HG03159 (cell line): ENCODE measurements around the gene COL4A3.
"Not testable (repeated sequence)": the region's sequence is repeated elsewhere in the genome, so short reads cannot be mapped to it uniquely, and the experiment has no call there.

Source experiments
- ATAC-seq: cut with Tn5 transposase; IDR thresholded peaks from one replicate; pipeline ENCODE4 v1.9.1; 2021; ENCODE audit warnings: mild to moderate bottlenecking, moderate library complexity; ENCODE audit not compliant: unreplicated experiment

COL4A3 gene

DNA sequence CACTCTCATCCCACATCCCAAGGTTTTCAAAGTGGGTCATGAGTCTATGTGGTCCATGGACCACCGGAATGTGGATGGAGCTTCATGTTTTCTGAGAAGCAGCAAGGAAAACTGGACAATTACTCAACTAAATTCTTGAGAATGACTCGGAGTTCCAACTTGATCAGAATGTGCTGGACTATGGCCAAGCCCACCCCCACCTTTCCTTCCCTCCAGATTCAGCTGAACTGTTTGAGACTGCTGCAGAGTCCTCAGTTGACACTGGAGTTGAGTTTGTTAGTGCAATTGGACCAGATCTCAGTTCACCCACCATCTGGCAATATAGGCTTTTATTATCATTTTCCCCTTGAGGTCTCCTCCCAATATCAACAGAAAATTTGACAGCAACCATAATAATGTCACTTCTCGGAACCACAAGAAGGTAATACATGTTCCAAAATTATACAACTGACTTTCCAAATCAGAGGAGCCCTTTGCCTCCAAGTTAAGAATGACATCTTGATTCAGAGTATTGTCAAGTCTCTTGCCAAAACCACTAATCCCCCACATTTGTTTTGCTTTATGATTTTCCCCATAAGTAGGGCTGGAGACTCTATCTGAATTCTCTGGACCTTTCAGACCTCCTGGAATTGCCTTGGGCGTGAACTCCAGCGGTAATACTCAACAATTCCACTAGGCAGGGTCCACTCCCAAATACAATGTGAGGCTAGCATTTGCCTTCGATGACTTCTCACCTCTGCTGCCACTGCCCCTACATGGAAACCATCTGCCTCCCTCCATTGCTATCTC, 9.2 kb upstream of the COL4A3 start:
- ATAC-seq, result no peak

DNA sequence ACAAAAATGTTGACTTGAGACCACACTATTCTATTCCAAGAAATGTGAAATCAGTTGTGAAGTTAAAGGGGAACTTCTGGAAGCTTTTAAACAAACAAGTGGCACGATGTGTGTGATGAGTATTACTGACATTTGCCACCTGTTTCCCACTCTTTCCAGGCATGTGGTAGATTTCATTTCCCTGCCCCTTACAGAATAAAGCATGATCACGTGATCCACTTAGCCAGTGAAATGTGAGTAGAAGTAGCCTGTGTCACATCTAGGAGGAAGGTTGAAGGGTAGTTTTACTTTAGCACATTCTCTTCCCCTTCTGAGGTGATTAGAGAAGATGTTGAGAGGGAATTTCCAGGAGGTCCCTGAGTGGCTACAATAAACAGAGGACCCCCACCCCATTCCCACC, 4.3 kb upstream of the COL4A3 start:
- ATAC-seq, result no peak

DNA sequence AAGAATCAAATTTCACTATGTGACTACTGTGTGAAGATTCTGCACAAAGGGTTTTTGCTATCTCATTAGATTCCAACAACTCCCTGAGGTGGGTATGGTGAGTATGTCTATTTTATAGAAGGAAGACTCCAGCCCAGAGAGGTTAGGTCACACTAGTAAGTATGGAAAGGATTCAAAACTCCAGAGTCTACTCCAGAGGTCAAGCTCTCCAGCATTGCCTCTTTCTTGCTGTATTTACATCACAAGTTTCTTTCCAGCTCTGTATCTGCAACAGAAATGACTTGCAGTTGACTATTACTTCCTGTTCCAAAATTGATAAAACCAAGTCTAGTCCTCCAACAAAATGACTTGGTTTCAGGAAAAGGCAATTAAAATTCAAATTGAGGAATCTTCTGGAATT, 2.5 kb upstream of the COL4A3 start:
- ATAC-seq, result no peak

DNA sequence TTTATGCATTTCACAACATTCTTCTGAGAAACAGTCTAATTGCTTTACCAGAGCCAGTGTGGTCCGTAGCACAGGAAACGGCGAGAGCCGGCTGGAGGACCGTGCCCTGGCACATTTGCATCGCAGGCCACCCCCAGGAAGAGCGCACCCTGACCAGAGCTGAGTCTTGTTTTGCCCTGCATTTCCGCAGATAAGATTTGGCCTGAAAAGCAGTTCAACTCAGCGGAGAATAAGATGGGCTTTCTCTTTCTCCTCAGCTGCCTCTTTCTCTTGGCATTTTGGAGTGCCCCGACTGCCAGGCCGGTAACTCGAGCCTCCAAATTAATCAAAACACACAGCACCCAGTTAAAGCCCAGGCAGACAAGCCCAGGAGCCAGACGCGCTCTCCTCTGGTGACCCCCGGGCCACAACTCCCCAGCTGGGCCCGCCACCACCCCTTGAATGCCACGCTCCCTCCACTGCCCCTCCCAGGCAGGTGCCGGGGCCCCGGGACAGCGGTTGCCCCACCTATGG, 883 bp upstream of the COL4A3 start:
- peak; percentile 65 for ATAC-seq

DNA sequence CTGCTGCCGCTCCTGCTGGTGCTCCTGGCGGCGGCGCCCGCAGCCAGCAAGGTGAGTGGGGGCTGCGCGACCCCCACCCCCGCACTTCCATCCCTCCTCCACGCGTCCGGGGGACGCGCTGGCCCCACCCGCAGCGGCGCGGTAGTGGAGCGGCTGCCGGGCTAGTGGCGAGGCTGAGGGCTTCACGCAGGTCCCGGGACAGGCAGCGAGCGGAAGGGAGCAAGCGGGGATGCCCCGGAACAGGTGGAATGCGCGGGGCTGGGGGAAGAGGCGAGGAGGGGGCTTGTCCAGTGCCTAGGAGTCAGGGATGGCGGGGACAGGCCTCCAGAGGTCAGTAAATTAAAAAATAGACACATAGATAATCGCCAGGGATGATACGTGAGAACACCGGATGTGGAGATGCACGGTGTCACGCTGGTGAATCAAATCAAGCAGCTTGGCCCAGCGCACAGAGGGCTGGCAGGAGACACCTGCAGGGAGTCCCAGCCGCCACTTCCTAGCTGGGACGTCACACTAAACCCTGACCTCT, 403 bp downstream of the COL4A3 start:
- peak; percentile 69 for ATAC-seq

DNA sequence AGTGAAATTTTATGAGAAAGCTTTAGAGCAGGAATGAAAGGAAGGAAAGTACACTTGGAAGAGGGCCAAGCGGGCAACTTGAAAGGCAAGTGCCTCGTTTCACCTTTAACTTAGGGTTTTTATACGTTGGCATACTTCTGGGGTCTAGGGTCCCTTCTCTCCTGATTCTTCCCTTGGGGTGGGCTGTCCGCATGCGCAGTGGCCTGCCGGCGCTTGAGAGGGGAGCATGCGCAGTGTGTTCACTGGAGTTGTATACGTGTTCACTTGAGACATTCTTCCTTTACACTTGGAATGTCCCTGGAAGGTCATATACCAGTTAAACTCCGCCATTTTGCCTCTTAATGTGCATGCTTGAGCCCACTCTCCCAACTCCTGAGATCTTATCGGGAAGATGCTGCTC, 7.4 kb downstream of the COL4A3 start:
- not testable (repeated sequence) for ATAC-seq

DNA sequence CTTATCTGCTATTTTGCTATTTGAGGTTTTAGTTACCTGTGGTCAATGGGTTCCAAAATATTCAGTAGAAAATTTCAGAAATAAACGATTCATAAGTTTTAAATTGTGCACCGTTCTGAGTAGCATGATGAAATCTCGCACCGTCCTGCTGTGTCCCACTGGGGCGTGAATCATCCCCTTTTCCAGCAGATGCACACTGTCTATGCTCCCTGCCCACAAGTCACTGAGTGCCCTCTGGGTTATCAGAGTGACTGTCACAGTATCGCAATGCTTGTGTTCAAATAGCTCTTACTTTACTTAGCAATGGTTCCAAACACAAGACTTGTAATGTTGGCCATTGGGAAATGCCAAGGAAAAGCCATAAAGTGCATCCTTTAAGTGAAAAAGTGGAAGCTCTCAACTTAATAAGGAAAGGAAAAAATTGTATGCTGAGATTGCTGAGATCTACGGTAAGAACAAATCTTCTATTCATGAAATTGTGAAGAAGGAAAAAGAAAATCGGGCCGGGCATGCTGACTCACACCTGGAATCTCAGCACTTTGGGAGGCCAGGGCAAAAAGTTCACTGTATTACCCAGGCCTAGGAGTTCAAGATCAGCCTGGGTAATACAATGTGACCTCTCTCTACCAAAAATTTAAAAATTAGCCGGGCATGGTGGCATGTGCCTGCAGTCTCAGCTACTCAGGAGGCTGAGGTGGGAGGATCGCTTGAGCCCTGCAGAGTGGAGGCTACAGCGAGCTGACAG, 13.3 kb downstream of the COL4A3 start:
- no peak for ATAC-seq

DNA sequence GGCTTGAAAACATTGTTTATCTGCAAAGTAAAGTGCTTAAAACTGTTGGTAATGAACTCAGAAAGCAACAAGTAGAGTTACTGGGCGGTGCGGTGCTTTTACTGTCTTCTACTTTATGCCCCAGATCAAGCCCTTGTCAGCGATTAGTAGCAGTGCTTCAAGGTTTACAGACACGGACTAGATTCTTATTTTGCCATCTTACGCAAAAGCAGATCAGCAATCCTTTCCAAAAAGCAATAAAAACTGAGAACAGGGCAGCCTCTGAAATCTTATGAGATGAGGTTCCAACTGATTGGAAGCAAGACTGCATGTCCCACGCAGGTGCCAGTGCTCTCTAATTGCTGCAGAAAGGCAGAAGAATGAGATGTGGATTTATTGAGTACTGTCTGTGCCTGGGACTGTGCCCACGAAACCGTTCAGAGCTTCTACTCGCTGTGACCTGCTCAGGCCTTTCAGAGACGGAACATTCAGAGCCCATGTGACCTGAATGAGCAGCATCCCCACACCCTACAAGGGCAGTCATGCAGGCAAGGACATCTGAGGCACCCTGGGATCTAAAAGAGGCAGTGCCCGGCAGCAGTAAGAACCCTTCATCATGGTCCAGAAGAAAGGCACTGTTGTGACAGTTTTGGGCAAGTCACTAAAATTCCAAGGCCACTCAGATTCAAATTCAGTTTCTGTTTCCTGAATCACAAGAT, 15.7 kb downstream of the COL4A3 start:
- ATAC-seq, result no peak

DNA sequence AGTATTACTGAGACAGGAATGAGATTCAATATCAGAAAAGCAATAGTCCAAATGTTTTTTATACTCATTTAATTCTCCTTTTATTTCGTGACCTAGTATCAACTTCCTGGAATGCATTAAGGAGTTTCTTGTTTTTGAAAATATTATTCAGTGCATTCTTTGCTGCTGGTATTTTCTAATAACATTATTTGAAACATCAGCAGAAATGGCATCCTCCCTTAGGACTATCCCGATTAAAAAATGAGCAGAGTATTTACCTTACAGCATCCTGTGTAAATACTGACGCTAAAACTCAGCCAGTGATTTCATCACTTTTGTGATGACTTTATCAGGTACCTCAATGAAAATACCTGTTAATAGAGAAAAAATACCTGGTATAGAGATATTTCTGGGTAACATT, 16.3 kb downstream of the COL4A3 start:
- ATAC-seq, result no peak

DNA sequence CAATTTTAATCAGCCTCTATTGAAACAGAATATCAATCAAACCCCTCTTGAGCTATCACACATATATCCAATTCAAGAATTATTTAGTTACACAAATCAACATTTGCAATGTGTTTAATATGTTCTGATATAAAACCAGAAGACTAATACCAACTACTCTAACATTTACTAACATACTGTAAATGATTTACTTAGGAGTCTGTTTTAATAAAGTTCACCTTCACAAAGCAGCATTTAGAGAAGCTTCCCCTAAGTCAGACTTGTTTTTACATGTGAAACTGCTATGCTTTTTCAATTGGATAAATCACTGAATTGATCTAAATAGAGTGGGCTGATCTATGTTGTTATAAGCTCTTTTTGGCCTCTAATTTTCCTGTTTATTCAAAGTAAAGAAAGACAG, 18.3 kb downstream of the COL4A3 start:
- no peak for ATAC-seq

DNA sequence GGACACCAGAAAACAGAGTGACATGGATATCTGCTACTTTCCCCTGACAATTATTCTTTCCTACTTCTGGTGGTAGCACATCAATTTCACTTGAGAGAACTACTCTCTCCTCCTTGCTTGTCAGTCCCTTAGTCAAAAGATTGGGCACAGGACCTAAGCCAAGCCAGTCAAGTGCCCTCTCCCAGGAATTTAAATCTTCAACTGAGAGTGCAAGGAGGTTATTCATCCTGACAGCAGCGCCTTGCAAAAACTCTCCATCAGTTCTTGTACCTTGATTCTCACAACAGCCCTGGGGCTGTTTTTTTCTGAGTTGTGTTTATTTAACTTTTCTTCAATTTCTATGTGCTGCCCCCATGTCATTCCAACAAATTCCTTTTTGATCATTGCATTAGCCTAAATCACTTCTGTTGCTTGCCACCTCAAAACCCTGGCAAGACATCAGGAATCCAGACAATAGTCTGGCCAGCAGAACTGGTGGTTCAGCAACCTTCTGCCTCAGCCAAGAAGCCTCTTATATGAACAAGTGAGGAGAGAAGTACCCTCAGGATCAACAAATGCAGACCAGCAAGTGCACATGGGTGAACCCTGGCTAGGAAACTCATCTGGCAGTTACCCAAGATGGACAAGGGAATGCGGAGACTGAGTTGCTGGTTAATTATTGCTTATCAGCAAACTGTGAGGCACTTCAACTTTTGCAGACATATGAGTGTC, 19.4 kb downstream of the COL4A3 start:
- no peak for ATAC-seq

DNA sequence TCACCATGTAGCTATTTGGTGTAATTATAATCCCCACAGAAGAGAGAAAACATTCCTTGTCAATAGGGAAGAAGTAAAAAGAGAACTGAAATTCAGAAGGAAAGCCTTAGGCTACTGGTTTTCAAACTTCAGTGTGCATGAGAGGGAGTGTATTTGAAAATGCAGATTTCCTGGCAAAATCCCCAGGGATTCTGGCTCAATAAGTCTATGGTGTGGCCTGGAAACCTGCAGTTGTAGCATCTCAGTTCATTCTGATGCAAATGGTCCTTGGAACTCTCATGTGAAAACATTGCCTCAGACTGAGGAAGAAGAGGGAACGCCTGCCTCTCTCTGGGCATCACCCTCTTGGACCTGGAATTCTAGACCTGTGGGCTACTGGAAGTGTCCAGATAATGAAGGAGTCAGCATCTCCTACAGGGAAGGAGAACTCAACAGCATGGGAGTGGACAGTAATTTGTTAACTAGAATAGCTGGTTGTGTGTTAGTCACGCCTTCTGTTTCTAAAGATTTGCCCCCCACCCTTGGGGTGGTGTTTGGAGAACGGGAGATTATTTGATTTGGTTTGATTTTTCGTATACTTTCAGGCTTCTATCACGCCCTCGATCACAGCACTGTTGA, 21.3 kb downstream of the COL4A3 start:
- no peak for ATAC-seq

DNA sequence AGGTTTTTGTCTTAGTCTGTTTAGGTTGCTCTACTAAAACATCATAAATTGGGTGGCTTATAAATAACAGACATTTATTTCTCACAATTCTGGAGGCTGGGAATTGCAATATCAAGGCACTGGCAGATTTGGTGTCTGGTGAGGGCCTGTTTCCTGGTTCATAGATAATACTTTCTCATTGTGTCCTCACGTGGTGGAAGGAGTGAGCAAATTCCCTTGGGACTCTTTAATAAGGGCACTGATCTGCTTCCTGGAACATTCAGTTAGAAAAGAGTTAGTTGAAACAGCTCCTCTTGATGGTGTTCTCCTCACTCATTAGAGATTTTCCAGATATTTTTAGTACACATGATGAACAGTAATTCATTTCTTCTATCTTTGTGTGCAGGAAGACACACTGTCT, 22.3 kb downstream of the COL4A3 start:
- no peak for ATAC-seq

DNA sequence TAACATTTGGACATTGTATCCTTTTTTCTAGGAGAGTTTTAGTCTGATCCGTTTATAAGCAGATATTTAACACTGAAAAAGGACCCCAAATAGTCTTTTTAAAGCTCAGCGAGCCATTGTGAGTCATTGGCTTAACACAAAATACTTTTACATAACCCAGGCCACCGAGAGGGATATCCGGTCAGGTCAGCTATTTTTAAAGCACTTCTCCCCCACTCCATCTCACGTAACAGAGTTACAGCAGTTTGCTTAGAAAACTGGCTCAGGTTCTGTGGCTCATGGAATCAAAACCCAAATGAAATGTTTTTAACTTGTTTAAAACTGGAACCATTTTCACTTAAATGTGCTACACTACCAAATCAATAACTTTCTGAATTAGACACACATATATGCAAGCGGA, 23.9 kb downstream of the COL4A3 start:
- peak; percentile 77 for ATAC-seq

DNA sequence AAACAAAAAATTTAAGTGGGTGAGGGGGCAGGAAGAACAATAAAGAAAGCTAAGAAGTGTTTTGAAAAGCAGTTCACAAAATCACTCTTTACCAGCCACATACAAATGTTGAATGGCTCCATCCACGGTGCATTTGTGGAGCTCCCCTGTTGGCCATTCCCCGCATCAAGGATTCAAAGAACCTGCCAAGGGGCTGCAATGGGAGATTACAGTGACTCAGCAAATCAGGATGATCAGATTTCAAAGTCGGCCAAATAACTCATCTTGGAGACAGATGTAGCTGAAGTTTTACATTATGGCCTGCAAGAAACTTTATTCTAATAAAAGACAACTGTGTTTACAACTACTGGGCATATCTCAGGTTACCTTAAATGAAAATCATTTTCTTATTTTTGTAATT, 26.9 kb downstream of the COL4A3 start:
- ATAC-seq, result no peak

DNA sequence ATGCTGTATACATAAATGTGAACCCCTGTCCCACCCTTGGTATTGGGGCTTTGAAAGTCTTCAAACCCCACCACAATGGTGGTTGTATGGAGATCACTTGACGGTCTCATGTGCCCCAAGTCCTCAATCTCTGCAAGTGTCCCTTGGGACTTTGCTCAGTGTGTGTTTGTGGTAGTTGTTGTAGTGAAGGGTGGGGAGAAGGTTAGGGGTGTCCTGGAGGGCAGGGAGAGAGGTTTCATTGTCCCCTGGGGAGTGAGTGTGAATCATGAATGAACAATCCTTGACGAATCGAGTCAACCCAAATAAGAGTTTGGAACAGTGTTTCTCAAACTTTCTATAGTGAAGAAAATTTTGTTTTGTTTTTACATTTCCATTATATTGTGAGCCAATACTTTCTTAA, 28.1 kb downstream of the COL4A3 start:
- ATAC-seq, result no peak

DNA sequence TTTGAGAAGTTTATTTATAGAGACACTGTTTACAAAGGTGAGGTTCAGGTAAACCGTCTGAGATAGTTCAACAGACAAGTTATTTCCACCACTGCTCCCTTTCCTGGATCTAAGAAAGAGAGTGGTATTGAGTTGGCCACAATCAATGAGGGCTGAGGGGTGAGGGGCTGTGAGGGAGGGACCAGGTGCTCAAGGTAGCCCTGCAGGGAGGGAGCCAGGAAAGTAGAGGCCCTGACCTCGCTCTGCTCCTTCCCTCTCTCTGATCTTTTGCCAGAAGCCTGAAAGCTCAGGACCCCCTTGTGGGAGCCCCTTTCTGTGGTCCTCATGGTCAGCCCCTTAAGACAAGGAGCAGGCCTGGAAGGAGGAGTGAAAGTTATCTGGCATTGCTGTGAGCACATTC, 29.8 kb downstream of the COL4A3 start:
- ATAC-seq, result no peak

DNA sequence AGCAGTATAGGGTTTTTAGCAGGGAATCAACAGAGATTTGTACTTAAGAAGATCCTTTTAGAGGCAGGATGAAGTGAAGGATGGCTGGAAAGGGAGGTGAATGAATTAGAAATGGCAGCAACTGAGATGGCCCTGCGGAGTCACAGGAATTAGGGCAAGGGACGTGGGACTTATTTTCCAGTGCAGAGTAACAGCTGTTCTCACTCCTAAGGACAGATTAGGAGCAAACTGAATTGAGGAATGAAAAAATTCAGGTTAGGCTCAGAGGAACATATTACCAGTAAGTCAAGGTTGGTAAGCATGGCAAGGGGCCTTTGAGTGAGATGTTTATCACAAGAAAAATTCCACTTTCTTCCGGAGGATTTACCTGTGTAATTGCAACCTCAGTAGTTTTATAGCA, 34.4 kb downstream of the COL4A3 start:
- ATAC-seq, result no peak

DNA sequence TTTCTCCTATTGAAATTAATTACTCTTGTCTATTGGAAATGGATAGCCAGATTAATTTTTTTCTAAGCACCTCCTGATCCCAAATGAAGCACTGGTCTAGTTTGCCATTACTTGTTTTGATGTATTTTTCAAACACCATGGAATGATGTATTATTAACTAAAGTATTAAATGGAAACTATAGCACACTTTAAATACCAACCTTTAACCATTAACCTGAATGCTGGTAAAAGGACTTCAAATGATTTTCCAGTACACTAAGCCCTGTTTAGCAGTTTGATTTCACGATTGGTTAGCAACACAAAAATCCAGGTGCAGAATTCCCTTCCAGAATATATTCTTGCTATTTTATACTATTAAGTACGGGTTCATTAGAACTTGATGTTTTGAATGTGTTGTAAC, 37.3 kb downstream of the COL4A3 start:
- no peak for ATAC-seq

DNA sequence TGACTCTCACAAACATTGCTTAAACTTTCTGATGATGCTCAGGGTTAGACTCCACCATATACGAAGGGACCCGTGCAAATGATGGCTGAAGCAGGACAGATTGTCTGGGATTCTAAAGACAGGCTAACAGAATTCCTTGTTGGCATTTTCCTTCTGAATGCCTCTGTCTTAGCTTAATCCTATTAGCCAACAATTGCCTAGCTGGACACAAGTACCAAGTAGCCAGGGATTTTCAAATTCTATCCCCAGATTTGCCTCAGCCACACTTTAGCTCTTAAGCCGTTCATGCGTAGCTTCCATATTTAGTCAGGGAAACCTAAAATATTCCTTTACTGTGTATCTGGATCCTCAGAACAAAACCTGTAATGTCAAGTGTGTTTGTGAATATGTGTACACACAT, 40.0 kb downstream of the COL4A3 start:
- ATAC-seq, result no peak
